Ovary (tissue), 9 donors: ENCODE data around the gene CSF3R. TPM values are rescaled to one million over a fixed set of nuclear protein-coding genes. Genes with fewer than 3 reads are reported as not detected.
A peak's percentile ranks its signal among the peaks of the same experiment; 100 is the strongest.

Source experiments
- DNase-seq, 5 donors: peaks; one replicate each; pipeline ENCODE4 v3.0.0-alpha.2; 2019 to 2020
- H3K27ac ChIP-seq, 2 donors: fragments of 200-600 bp; one replicate each; pipeline versions ENCODE4 v1.5.1 to v1.8.0; 2019 to 2022
- H3K27me3 ChIP-seq: fragments of 200-600 bp; one replicate; pipeline ENCODE4 v1.8.0; 2022
- H3K36me3 ChIP-seq: fragments of 200-600 bp; sonication (generic); one replicate; pipeline ENCODE4 v1.5.1; 2019
- H3K4me1 ChIP-seq: one replicate; pipeline ENCODE4 v1.8.1; 2013; ENCODE audit warnings: mild to moderate bottlenecking, moderate library complexity; ENCODE audit not compliant: insufficient read depth
- H3K4me3 ChIP-seq: fragments of 200-600 bp; sonication (generic); one replicate; pipeline ENCODE4 v1.5.1; 2017
- H3K9me3 ChIP-seq, 2 donors: fragments of 200-600 bp in 1 of 2; sonication (generic) in 1 of 2; one replicate each; pipeline versions ENCODE4 v1.5.1 to v1.8.1; 2013 to 2019; ENCODE audit warnings: mild to moderate bottlenecking in 1 of 2, moderate library complexity in 1 of 2
- CTCF ChIP-seq, 3 donors: fragments of 450-650 bp in 2 of 3; fragments of 200-600 bp in 1 of 3; IDR thresholded peaks; one replicate each; pipeline versions ENCODE4 v1.5.1 to v1.8.0; 2016 to 2022; ENCODE audit warnings: antibody characterized with exemption in 3 of 3, mild to moderate bottlenecking in 1 of 3
- EP300 ChIP-seq: sonication (generic); formaldehyde crosslinking; IDR thresholded peaks from one replicate; pipeline ENCODE4 v1.6.1; 2017; ENCODE audit warnings: antibody characterized with exemption
- POLR2A ChIP-seq: fragments of 450-650 bp; IDR thresholded peaks from one replicate; pipeline ENCODE4 v1.6.1; 2017; ENCODE audit warnings: antibody characterized with exemption, mild to moderate bottlenecking, moderate library complexity
- WGBS, 3 donors: extraction: QIAGEN DNeasy Blood & Tissue Kit in 1 of 3; methylation state at CpG; one replicate each; pipeline versions ENCODE4 v1.1.5 to v1.1.7; 2013 to 2017; 5-methylcytosine and 5-hydroxymethylcytosine counted together
- intact Hi-C, 4 donors: fragments of 100-400 bp; cut with DNase I; formaldehyde crosslinking; loops; one replicate each; pipeline versions ENCODE4 v1.11.0 to v1.15.1; 2022 to 2023
- polyA plus RNA-seq, 2 donors: library from polyadenylated mRNA; stranded (reverse); fragments of 200-250 nt in 1 of 2; fragments of 350-450 nt in 1 of 2; fragmentation: Illumina TruSeq in 1 of 2; extraction: RNeasy Lipid Tissue Mini Kit (QIAGEN cat#74804) in 1 of 2; gene quantifications; one replicate each; pipeline ENCODE4 v1.2.3, GENCODE V29; 2013 to 2014
- total RNA-seq, 7 donors: library from RNA; depleted of rRNA in 2 of 7; stranded (reverse); fragments of >200 nt in 2 of 7; fragmentation: NEBNext Ultra II Directional in 3 of 7; extraction: Animal tissue kit (Norgen Biotek cat#: 25700) in 3 of 7; gene quantifications; one replicate each; pipeline versions ENCODE4 v1.1.0 to v1.2.4, GENCODE V29; 2016 to 2023
- donor health status: DM: no; HTN: no; CAD: no; lungs with moderate emphysema.
- donor health status: DM: no; HTN: no; CAD: no.
- donor health status: Bipolar disorder and iron deficiency.
- donor health status: DM: yes; HTN: yes; CAD: no.
- donor health status: DM: no; HTN: no; CAD: no.
- donor health status: DM: yes; HTN: yes; CAD: no.

Gene CSF3R
- total and polyA plus RNA-seq, 9 donors = 1.9 to 5.7 (median 4.7) TPM

- DNase-seq = no peak
- no peak overlapping the region for H3K27ac ChIP-seq
- intact Hi-C loops = loop anchor here in 2 of 4 donors (5.0 to 10.0 kb wide), 3 partner anchors 79 to 317 kb away; partner anchors contain the start of gene MAP7D1 (in 1 of the 2)
Measured at GRCh38 chr1:36421649-36422048, 61.1 kb downstream of the CSF3R start.

GRCh38 chr1:36420836-36421317, 61.8 kb downstream of the CSF3R start:
- 14 to 18% (median 18%) methylated on average over 13 of the region's 13 CpGs for WGBS, 3 donors
- peaks cover 1% of the 10 kb centered on the region for H3K4me1 ChIP-seq
- no peaks in the 10 kb centered on the region for H3K36me3 ChIP-seq
- peak; percentile 77 to 94 (median 91) for DNase-seq
- TF ChIP-seq POLR2A (no peak), CTCF (IDR thresholded peaks at IDR 0.05) (peak; percentile 74 to 82 (median 75))
- H3K9me3 ChIP-seq = no peaks in the 10 kb centered on the region
- H3K27me3 ChIP-seq = no peaks in the 10 kb centered on the region
- H3K4me3 ChIP-seq = no peak overlapping the region
- intact Hi-C loops = loop anchor here in 2 of 4 donors (5.0 to 10.0 kb wide), 3 partner anchors 79 to 316 kb away; partner anchors contain the start of gene MAP7D1 (in 1 of the 2)
- no peak overlapping the region for H3K27ac ChIP-seq

More at GRCh38 chr1:36421649-36422048, 61.1 kb downstream of the CSF3R start:
- Histone ChIP-seq H3K36me3 (no peaks in the 10 kb centered on the region), H3K4me1 (peaks cover 1% of the 10 kb centered on the region), H3K27me3 (no peaks in the 10 kb centered on the region), H3K9me3 (no peaks in the 10 kb centered on the region), H3K4me3 (no peak overlapping the region)
- TF ChIP-seq CTCF (IDR thresholded peaks at IDR 0.05) (no peak), POLR2A (no peak)
- 82 to 85% (median 83%) methylated on average over 7 of the region's 7 CpGs for WGBS, 3 donors

GRCh38 chr1:36420409-36420808, 62.3 kb downstream of the CSF3R start:
- intact Hi-C loops = loop anchor here in 2 of 4 donors (5.0 to 10.0 kb wide), 3 partner anchors 78 to 316 kb away; partner anchors contain the start of gene MAP7D1 (in 1 of the 2)
- TF ChIP-seq POLR2A (no peak), EP300 (no peak), CTCF (IDR thresholded peaks at IDR 0.05) (no peak)
- peaks cover 1% of the 10 kb centered on the region for H3K4me1 ChIP-seq
- H3K27me3 ChIP-seq = no peaks in the 10 kb centered on the region
- DNase-seq = peak in 4 of 5 donors; percentile 40 to 63 (median 45)
- H3K36me3 ChIP-seq = no peaks in the 10 kb centered on the region
- no peaks in the 10 kb centered on the region for H3K9me3 ChIP-seq
- no peak overlapping the region for H3K4me3 ChIP-seq
- WGBS, 3 donors = 8 to 15% (median 9%) methylated on average over 5 of the region's 5 CpGs
- no peak overlapping the region for H3K27ac ChIP-seq

- H3K4me1 ChIP-seq = peaks cover 1% of the 10 kb centered on the region
- H3K36me3 ChIP-seq = no peaks in the 10 kb centered on the region
- no peak overlapping the region for H3K4me3 ChIP-seq
- WGBS, 3 donors = 19 to 33% (median 23%) methylated on average over 4 of the region's 4 CpGs
- no peak overlapping the region for H3K27ac ChIP-seq
- no peak for TF ChIP-seq CTCF (IDR thresholded peaks at IDR 0.05)
- TF ChIP-seq EP300 = no peak
- no peak for TF ChIP-seq POLR2A
- H3K9me3 ChIP-seq = no peaks in the 10 kb centered on the region
- no peaks in the 10 kb centered on the region for H3K27me3 ChIP-seq
- DNase-seq = peak in 1 of 5 donors; percentile 32
- intact Hi-C loops = loop anchor here in 3 of 4 donors (10.0 kb wide), 2 partner anchors 75 to 325 kb away; no protein-coding TSS in a partner anchor
Measured at GRCh38 chr1:36419569-36419968, 63.1 kb downstream of the CSF3R start.
